ENCODE data around the gene EPN2.
A peak's percentile ranks its signal among the peaks of the same experiment; 100 is the strongest.

The EPN2 gene

GRCh38 chr17:19239544-19239943 is 2.4 kb downstream of the EPN2 start:
- DNase-seq (ENCODE audit: low spot score): no peak

- no peak for DNase-seq (ENCODE audit: low spot score)
These were observed 5.2 kb downstream of the EPN2 start for GRCh38 chr17:19242323-19242722.

DNA sequence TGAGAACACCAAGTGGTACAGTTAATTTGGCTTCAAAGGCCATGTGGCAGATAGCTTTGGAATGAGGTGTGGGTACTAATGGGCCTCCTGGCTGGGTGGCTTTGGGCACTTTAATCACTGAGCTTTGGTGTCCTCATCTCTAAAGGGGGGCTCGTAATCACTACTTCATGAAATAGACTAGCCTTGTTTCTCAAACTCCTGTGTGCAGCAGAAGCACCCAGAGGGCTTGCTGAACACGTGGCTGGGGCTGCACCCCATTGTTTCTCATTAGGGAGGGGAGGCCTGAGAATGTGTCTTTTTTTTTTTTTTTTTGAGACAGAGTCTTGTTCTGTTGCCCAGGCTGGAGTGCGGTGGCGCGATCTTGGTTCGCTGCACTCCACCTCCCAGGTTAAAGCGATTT is 5.8 kb downstream of the EPN2 start:
- DNase-seq (ENCODE audit: low spot score): no peak

DNA sequence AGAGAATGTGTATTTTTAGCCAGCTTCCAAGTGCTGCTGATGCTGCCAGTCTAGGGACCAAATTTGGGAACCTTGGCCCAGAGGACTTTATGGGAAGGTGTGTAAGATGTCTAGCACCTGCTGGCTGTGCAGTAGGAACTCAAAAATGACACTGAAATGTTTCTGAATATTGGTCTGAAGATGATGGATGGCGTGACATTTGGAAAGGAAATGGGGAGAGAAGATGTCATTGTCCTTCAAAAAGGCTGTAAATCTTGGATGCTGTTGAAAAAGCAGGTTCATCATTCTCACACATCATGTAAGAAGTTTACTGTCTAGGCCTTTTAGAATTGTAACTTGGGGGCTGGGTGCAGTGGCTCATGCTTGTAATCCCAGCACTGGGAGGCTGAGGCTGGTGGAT is 6.7 kb downstream of the EPN2 start:
- no peak for DNase-seq (ENCODE audit: low spot score)

- no peak for DNase-seq (ENCODE audit: low spot score)
These were observed 7.2 kb downstream of the EPN2 start for GRCh38 chr17:19244357-19244756.

- no peak for DNase-seq (ENCODE audit: low spot score)
These were observed 7.6 kb downstream of the EPN2 start for GRCh38 chr17:19244781-19245180.

- DNase-seq (ENCODE audit: low spot score): no peak
These were observed 10.3 kb downstream of the EPN2 start for GRCh38 chr17:19247473-19247872.

- DNase-seq (ENCODE audit: low spot score): no peak
These were observed 11.2 kb downstream of the EPN2 start for GRCh38 chr17:19248151-19248927.

- peak; percentile 89 for DNase-seq (ENCODE audit: low spot score)
These were observed 11.9 kb downstream of the EPN2 start for GRCh38 chr17:19248928-19249574.

DNA sequence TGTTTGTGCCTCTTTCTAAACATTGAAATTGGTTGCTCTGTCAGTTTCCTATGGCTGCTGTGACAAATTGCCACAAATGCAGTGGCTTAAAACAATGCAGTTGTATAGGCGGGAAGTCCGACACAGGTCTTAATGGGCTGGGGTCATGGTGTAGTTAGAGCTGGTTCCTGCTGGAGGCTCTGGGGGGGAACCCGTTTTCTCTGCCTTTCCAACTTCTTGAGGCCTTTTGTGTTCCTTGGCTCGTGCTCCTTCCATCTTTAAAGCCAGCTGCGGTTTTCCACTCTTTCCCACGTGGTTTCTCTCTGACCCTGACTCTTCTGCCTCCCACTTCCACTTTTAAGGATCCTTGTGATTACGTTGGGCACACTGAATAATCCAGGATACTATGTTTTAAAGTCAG is 12.5 kb downstream of the EPN2 start:
- DNase-seq (ENCODE audit: low spot score): no peak

- no peak for DNase-seq (ENCODE audit: low spot score)
These were observed 13.4 kb downstream of the EPN2 start for GRCh38 chr17:19250421-19251173.

GRCh38 chr17:19253112-19253511 is 15.9 kb downstream of the EPN2 start:
- no peak for DNase-seq (ENCODE audit: low spot score)

DNA sequence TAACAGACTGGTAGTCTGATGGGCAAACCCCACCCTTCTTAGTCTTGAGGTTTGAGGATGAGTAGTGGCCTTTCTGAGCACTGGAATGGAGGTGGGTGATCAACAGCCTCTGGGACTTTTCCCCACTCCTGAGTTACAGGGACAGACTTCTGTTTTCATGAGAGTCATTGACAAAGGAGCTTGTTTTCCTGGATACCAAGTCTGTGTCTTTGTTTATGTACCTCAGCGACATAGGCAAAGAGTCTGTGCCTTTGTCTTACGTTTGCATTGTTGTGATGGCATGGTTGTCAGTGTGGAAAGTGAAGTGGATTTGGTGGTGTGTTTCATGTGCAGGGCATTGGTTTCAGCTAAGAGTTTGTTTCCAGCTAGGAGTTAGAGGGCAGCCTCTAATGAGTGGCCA is 17.5 kb downstream of the EPN2 start:
- no peak for DNase-seq (ENCODE audit: low spot score)

DNA sequence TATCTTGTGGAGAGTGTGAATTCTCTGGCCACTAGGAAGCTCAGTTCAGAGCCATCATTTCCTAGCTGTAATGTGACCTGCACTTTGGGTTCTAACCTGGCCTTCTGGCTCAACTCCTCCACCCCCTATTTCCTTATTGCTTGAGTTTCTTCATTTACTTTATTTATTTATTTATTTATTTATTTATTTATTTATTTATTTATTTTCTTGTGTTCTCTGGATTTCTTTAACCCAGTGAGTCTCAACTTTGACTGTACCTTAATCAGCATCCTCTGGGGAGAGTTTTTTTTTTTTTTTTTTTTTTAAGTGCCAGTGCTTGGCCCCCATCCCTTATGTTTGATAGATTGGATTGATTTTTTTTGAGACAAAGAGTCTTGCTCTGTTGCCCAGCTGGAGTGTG is 18.1 kb downstream of the EPN2 start:
- DNase-seq (ENCODE audit: low spot score): no peak

- DNase-seq (ENCODE audit: low spot score): no peak
These were observed 21.2 kb downstream of the EPN2 start for GRCh38 chr17:19258371-19258770.

GRCh38 chr17:19260958-19261357 is 23.8 kb downstream of the EPN2 start:
- no peak for DNase-seq (ENCODE audit: low spot score)

DNA sequence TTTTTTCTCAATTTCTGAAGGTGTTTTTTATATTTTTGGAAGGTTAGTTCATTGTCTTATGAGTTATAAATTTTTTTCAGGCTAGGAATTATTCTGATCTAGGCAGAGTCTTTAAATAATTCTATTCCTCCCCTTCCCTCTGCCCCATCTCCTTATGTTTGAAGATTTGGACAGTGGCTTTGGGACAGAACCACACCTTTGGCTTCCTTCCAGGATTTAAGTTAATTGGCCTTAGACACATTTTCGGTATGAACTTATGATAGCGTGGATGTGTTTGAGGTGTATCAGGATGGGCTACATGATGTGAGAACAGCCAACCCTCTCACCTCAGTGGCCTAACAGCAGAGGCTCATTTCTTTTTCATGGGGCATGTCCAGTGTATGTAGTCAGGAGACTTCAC is 24.3 kb downstream of the EPN2 start:
- no peak for DNase-seq (ENCODE audit: low spot score)

DNA sequence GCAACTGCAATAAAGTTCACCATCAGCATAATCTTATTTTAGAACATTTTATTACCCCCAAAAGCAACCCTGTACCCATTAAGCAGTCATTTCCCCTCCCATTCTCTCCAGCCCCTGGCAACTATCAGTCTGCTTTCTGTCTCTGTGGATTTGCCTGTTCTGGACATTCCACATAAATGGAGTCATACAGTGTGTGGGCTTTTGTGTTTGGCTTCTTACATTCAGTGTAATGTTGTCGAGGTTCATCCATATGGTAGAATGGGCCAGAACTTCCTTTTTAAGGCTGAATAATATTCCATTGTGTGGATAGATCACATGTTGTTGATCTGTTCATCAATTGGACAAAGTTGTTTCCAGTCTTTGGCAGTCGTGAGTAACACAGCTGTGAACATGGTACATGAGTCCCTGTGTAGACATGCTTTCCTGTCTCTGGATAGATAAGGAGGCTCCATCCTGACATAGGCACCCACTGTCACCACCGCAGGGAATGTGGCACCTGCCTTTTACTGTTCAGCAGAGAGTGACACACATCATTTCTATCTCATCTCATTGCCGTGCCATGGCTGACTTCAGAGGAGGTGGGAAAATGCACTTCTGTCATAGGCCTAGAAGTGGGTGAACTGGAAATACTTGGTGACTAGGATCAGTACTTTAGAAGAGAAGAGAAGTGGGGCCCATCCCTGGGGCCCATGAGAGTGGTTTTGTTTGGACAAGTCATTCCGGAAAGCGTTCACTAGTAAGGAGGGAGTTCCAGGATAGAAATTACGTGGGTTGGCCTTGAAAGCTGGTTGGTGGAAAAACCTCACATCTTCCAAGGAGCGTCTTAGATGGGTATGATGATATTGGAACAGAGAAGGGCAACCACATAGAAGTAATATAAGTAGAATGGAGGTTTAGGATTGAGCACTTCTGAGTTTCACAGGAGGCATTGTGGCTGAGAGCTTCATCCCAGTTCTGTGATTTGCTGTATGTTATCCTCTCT is 25.8 kb downstream of the EPN2 start:
- no peak for DNase-seq (ENCODE audit: low spot score)

DNA sequence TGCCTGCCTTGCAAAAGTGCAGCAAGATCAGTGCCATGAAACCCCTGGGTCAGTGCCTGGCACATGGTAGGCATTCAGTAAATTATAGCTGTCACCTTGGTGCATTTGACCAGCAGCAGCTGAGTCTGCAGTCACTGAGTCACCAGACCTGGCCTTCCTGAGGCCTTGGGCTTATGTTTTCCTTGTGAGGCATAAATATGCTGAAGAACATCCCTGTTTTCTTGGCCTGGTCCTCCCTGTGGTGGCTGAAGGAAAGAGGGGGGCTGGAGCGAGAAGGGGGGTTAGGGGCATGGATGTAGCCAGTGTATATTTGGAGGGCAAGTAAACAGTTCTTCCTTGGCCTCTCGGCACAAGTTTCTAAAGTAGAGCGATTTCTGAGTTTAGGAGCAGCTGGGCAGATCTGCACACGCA is 26.5 kb downstream of the EPN2 start:
- peak; percentile 23 for DNase-seq (ENCODE audit: low spot score)

GRCh38 chr17:19264268-19264667 is 27.1 kb downstream of the EPN2 start:
- no peak for DNase-seq (ENCODE audit: low spot score)

- no peak for DNase-seq (ENCODE audit: low spot score)
These were observed 27.5 kb downstream of the EPN2 start for GRCh38 chr17:19264681-19265080.

GRCh38 chr17:19265755-19266154 is 28.6 kb downstream of the EPN2 start:
- DNase-seq (ENCODE audit: low spot score): no peak
